ENCODE results near the gene CPEB4. TPM values are rescaled to one million over a fixed set of nuclear protein-coding genes. Genes with fewer than 3 reads are reported as not detected.

The CPEB4 gene
- total RNA-seq, 5 donors from 2014 or later (not counting 1 experiment from before 2014, with no cell fraction given), result 13.8 to 25.9 (median 14.9) TPM

- Histone ChIP-seq H3K4me3 (ENCODE audit: control insufficient read depth in 1 of 2, extremely low read depth in 1 of 2, low read length in 1 of 2) (no peak overlapping the region), H3K27ac (ENCODE audit: low read length) (no peak overlapping the region), H3K9me3 (no peaks in the 10 kb centered on the region), H3K4me1 (ENCODE audit: control insufficient read depth in 1 of 2, extremely low read depth in 1 of 2, insufficient read depth in 2 of 2, low read length in 2 of 2) (no peaks in the 10 kb centered on the region), H3K36me3 (ENCODE audit: control insufficient read depth in 2 of 2, extremely low read depth in 1 of 2, insufficient read depth in 1 of 2, low read length in 1 of 2) (no peaks in the 10 kb centered on the region), H3K27me3 (replicated peaks in 1 of 2; ENCODE audit: control insufficient read depth in 2 of 2, extremely low read depth in 1 of 2, insufficient read depth in 2 of 2, low read length in 1 of 2) (no peaks in the 10 kb centered on the region)
- CTCF ChIA-PET, result no interaction called here
- Mint-ChIP-seq H3K4me3 (no peak overlapping the region), H3K36me3 (no peaks in the 10 kb centered on the region), H3K27me3 (peaks cover 0 to 5% of the 10 kb centered on the region in 2 donors), H3K27ac (no peak overlapping the region), H3K4me1 (no peaks in the 10 kb centered on the region), H3K9me3 (peaks cover 5 to 9% (median 8%) of the 10 kb centered on the region in 3 donors)
- DNase-seq (no peak), ATAC-seq (replicated peaks in 1 of 4) (no peak)
- WGBS (ENCODE audit: insufficient coverage), result no CpG with 5 or more reads among the region's 1 CpG
- POLR2A ChIA-PET, result no interaction called here
Measured at GRCh38 chr5:173846929-173847501, 41.1 kb upstream of the CPEB4 start.

DNA sequence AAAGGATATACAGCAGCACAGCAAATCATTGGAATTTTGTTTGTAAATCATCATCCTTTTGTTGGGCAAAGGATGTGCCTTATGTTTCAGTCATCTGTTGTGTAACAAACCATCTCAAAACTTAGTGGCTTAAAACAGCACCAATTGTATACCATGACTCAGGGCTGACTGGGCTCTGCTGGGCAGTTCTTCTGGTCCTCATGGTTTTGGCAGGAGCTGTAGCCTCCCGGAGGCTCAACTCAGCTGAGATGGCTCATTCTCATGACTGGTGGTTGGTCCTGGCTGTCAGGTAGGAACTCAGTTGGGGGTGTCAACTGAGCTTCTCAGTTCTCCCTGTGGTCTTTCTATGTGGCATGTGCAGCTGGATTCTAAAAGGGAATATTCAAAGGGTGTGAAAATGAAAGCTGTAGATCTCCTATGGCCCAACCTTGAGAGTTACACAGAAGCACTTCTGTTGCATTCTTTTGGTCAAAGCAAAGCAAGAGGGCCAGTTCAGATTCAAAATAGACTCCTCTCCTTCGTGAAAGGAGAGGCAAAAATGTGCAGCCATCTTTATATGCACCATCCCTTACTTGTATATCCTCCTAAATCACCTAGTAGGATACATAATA is 39.1 kb upstream of the CPEB4 start:
- ATAC-seq (replicated peaks in 1 of 4), result no peak
- Histone ChIP-seq H3K36me3 (ENCODE audit: control insufficient read depth in 2 of 2, extremely low read depth in 1 of 2, insufficient read depth in 1 of 2, low read length in 1 of 2) (no peaks in the 10 kb centered on the region), H3K9me3 (no peaks in the 10 kb centered on the region), H3K4me3 (ENCODE audit: control insufficient read depth in 1 of 2, extremely low read depth in 1 of 2, low read length in 1 of 2) (no peak overlapping the region), H3K27me3 (replicated peaks in 1 of 2; ENCODE audit: control insufficient read depth in 2 of 2, extremely low read depth in 1 of 2, insufficient read depth in 2 of 2, low read length in 1 of 2) (peaks cover 0 to 2% of the 10 kb centered on the region in 2 experiments), H3K27ac (ENCODE audit: low read length) (no peak overlapping the region), H3K4me1 (ENCODE audit: control insufficient read depth in 1 of 2, extremely low read depth in 1 of 2, insufficient read depth in 2 of 2, low read length in 2 of 2) (no peaks in the 10 kb centered on the region)
- WGBS (ENCODE audit: insufficient coverage), result 33% methylated on average over 1 of the region's 2 CpGs
- H3K4me3 Mint-ChIP-seq, result no peak overlapping the region
- DNase-seq, result no peak
- H3K27me3 Mint-ChIP-seq, result peaks cover 5 to 6% of the 10 kb centered on the region in 2 donors
- CTCF ChIA-PET, result no interaction called here
- H3K36me3 Mint-ChIP-seq, result no peaks in the 10 kb centered on the region
- POLR2A ChIA-PET, result interaction anchor here in 1 of 2 donors (0.6 kb wide), 1 partner anchor 55 kb away, joined by 3 read pairs; no protein-coding TSS in a partner anchor
- no peak overlapping the region for H3K27ac Mint-ChIP-seq
- peaks cover 5 to 9% (median 8%) of the 10 kb centered on the region in 3 donors for H3K9me3 Mint-ChIP-seq
- no peaks in the 10 kb centered on the region for H3K4me1 Mint-ChIP-seq

GRCh38 chr5:173849908-173850307 is 38.2 kb upstream of the CPEB4 start:
- Histone ChIP-seq H3K27me3 (replicated peaks in 1 of 2; ENCODE audit: control insufficient read depth in 2 of 2, extremely low read depth in 1 of 2, insufficient read depth in 2 of 2, low read length in 1 of 2) (peaks cover 0 to 2% of the 10 kb centered on the region in 2 experiments), H3K4me1 (ENCODE audit: control insufficient read depth in 1 of 2, extremely low read depth in 1 of 2, insufficient read depth in 2 of 2, low read length in 2 of 2) (no peaks in the 10 kb centered on the region), H3K9me3 (no peaks in the 10 kb centered on the region), H3K27ac (ENCODE audit: low read length) (no peak overlapping the region), H3K36me3 (ENCODE audit: control insufficient read depth in 2 of 2, extremely low read depth in 1 of 2, insufficient read depth in 1 of 2, low read length in 1 of 2) (no peaks in the 10 kb centered on the region), H3K4me3 (ENCODE audit: control insufficient read depth in 1 of 2, extremely low read depth in 1 of 2, low read length in 1 of 2) (no peak overlapping the region)
- WGBS (ENCODE audit: insufficient coverage), result no CpG with 5 or more reads among the region's 4 CpGs
- POLR2A ChIA-PET, result no interaction called here
- H3K27ac Mint-ChIP-seq, result no peak overlapping the region
- CTCF ChIA-PET, result no interaction called here
- DNase-seq (no peak), ATAC-seq (replicated peaks in 1 of 4) (no peak)
- no peak overlapping the region for H3K4me3 Mint-ChIP-seq
- H3K27me3 Mint-ChIP-seq, result peaks cover 5 to 6% of the 10 kb centered on the region in 2 donors
- H3K36me3 Mint-ChIP-seq, result no peaks in the 10 kb centered on the region
- H3K9me3 Mint-ChIP-seq, result peaks cover 5 to 9% (median 8%) of the 10 kb centered on the region in 3 donors
- no peaks in the 10 kb centered on the region for H3K4me1 Mint-ChIP-seq

DNA sequence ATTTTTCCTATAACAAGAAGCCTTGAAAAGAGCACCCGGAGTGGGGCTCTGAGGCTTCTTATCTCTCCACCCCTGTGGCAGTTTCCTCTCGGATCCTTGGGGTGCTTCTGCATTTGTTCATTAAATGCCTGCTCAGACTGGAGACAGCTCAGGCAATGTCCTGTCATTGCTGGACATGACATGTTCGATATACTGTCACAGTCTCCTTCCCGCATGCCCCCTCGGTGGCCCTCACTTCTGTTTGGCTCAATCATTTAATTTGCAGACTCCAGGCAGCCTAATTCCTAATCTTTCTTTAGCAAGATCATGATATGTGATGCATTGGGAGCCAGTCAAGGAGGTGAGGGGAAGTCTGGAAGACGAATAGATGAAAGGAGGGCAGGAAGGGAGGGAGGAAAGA is 37.5 kb upstream of the CPEB4 start:
- H3K27ac ChIP-seq (ENCODE audit: low read length), result no peak overlapping the region
- peaks cover 5 to 9% (median 8%) of the 10 kb centered on the region in 3 donors for H3K9me3 Mint-ChIP-seq
- H3K4me1 Mint-ChIP-seq, result no peaks in the 10 kb centered on the region
- CTCF ChIA-PET, result no interaction called here
- WGBS (ENCODE audit: insufficient coverage), result 60% methylated on average over 4 of the region's 6 CpGs
- H3K9me3 ChIP-seq, result no peaks in the 10 kb centered on the region
- H3K4me1 ChIP-seq (ENCODE audit: control insufficient read depth in 1 of 2, extremely low read depth in 1 of 2, insufficient read depth in 2 of 2, low read length in 2 of 2), result no peaks in the 10 kb centered on the region
- H3K36me3 Mint-ChIP-seq, result no peaks in the 10 kb centered on the region
- H3K27me3 Mint-ChIP-seq, result peaks cover 5 to 6% of the 10 kb centered on the region in 2 donors
- no peak overlapping the region for H3K4me3 Mint-ChIP-seq
- H3K36me3 ChIP-seq (ENCODE audit: control insufficient read depth in 2 of 2, extremely low read depth in 1 of 2, insufficient read depth in 1 of 2, low read length in 1 of 2), result no peaks in the 10 kb centered on the region
- ATAC-seq (replicated peaks in 1 of 4) (no peak), DNase-seq (no peak)
- no peak overlapping the region for H3K4me3 ChIP-seq (ENCODE audit: control insufficient read depth in 1 of 2, extremely low read depth in 1 of 2, low read length in 1 of 2)
- POLR2A ChIA-PET, result no interaction called here
- H3K27ac Mint-ChIP-seq, result no peak overlapping the region
- H3K27me3 ChIP-seq (replicated peaks in 1 of 2; ENCODE audit: control insufficient read depth in 2 of 2, extremely low read depth in 1 of 2, insufficient read depth in 2 of 2, low read length in 1 of 2), result peaks cover 0 to 2% of the 10 kb centered on the region in 2 experiments

DNA sequence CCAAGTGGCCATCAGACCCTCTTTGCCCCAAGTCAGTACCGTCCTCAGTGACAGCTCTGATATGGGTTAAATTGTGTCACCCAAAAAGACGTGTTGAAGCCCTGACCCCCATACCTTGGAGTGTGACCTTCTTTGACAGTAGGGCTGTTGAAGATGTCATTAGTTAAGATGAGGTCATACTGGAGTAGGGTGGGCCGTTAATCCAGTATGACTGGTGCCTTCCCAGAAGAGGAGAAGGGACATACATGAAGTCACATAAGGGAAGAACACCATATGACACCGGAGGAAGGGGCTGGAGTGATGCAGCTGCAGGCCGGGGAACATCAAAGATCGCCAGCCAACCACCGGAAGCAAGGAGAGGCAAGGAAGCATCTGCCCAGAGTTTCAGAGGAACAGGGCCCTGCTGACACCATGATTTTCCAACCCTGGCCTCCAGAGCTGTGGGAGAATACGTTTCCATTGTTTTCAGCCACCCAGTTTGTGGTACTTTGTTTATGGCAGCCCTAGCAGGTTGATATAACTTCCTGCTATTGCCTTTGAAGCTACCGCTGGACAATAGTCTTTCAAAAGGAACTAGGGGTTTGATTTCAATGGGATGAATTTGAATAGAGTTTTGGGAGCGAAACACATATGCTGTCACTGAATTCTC is 36.4 kb upstream of the CPEB4 start:
- peaks cover 0 to 2% of the 10 kb centered on the region in 2 experiments for H3K27me3 ChIP-seq (replicated peaks in 1 of 2; ENCODE audit: control insufficient read depth in 2 of 2, extremely low read depth in 1 of 2, insufficient read depth in 2 of 2, low read length in 1 of 2)
- Mint-ChIP-seq H3K4me1 (no peaks in the 10 kb centered on the region), H3K36me3 (no peaks in the 10 kb centered on the region), H3K27me3 (peaks cover 5 to 6% of the 10 kb centered on the region in 2 donors), H3K9me3 (peaks cover 5 to 9% (median 8%) of the 10 kb centered on the region in 3 donors), H3K4me3 (no peak overlapping the region), H3K27ac (no peak overlapping the region)
- 82% methylated on average over 8 of the region's 10 CpGs for WGBS (ENCODE audit: insufficient coverage)
- no peaks in the 10 kb centered on the region for H3K36me3 ChIP-seq (ENCODE audit: control insufficient read depth in 2 of 2, extremely low read depth in 1 of 2, insufficient read depth in 1 of 2, low read length in 1 of 2)
- no peak overlapping the region for H3K27ac ChIP-seq (ENCODE audit: low read length)
- ChIA-PET POLR2A (no interaction called here), CTCF (no interaction called here)
- ATAC-seq (replicated peaks in 1 of 4) (no peak), DNase-seq (no peak)
- no peaks in the 10 kb centered on the region for H3K4me1 ChIP-seq (ENCODE audit: control insufficient read depth in 1 of 2, extremely low read depth in 1 of 2, insufficient read depth in 2 of 2, low read length in 2 of 2)
- H3K4me3 ChIP-seq (ENCODE audit: control insufficient read depth in 1 of 2, extremely low read depth in 1 of 2, low read length in 1 of 2), result no peak overlapping the region
- H3K9me3 ChIP-seq, result no peaks in the 10 kb centered on the region

GRCh38 chr5:173852790-173853359 is 35.3 kb upstream of the CPEB4 start:
- CTCF ChIA-PET, result no interaction called here
- H3K36me3 Mint-ChIP-seq, result no peaks in the 10 kb centered on the region

More at GRCh38 chr5:173852790-173853359, 35.3 kb upstream of the CPEB4 start:
- Mint-ChIP-seq H3K9me3 (peaks cover 2 to 8% (median 7%) of the 10 kb centered on the region in 3 donors), H3K4me1 (no peaks in the 10 kb centered on the region), H3K27ac (no peak overlapping the region), H3K4me3 (no peak overlapping the region), H3K27me3 (peaks cover 5 to 6% of the 10 kb centered on the region in 2 donors)
- WGBS (ENCODE audit: insufficient coverage), result no CpG with 5 or more reads among the region's 7 CpGs
- Histone ChIP-seq H3K27ac (ENCODE audit: low read length) (no peak overlapping the region), H3K4me3 (ENCODE audit: control insufficient read depth in 1 of 2, extremely low read depth in 1 of 2, low read length in 1 of 2) (no peak overlapping the region), H3K27me3 (replicated peaks in 1 of 2; ENCODE audit: control insufficient read depth in 2 of 2, extremely low read depth in 1 of 2, insufficient read depth in 2 of 2, low read length in 1 of 2) (peaks cover 0 to 2% of the 10 kb centered on the region in 2 experiments), H3K36me3 (ENCODE audit: control insufficient read depth in 2 of 2, extremely low read depth in 1 of 2, insufficient read depth in 1 of 2, low read length in 1 of 2) (no peaks in the 10 kb centered on the region), H3K9me3 (no peaks in the 10 kb centered on the region), H3K4me1 (ENCODE audit: control insufficient read depth in 1 of 2, extremely low read depth in 1 of 2, insufficient read depth in 2 of 2, low read length in 2 of 2) (no peaks in the 10 kb centered on the region)
- DNase-seq (no peak), ATAC-seq (replicated peaks in 1 of 4) (no peak)
- POLR2A ChIA-PET, result interaction anchor here in 1 of 2 donors (0.6 kb wide), 1 partner anchor 288 kb away, joined by 5 read pairs; no protein-coding TSS in a partner anchor
